ENCODE results near the gene RFTN2.
A peak's percentile ranks its signal among the peaks of the same experiment; 100 is the strongest.

- TF ChIP-seq PPARG (CRISPR knock-in tag; conservative IDR thresholded peaks at IDR 0.05): no peak
- TF ChIP-seq MTF2 (CRISPR knock-in tag; IDR thresholded peaks at IDR 0.05; ENCODE audit: borderline replicate concordance): no peak
- TF ChIP-seq CTCF (CRISPR knock-in tag; IDR thresholded peaks at IDR 0.05): peak; percentile 75
- TF ChIP-seq ZNF674 (CRISPR knock-in tag; IDR thresholded peaks at IDR 0.05; ENCODE audit: low read depth): no peak
- TF ChIP-seq CC2D1A (CRISPR knock-in tag; IDR thresholded peaks at IDR 0.05): no peak
- TF ChIP-seq ZHX1 (CRISPR knock-in tag; IDR thresholded peaks at IDR 0.05; ENCODE audit: low read depth): no peak
- TF ChIP-seq ZSCAN20 (CRISPR knock-in tag; IDR thresholded peaks at IDR 0.05; ENCODE audit: borderline replicate concordance): no peak
- no peak for TF ChIP-seq IRF2 (CRISPR knock-in tag; IDR thresholded peaks at IDR 0.05)
- no peak for TF ChIP-seq REST (IDR thresholded peaks at IDR 0.05; ENCODE audit: borderline replicate concordance in 1 of 2, low read depth in 1 of 2, low read length in 2 of 2)
These were observed 60.3 kb downstream of the RFTN2 start for GRCh38 chr2:197615016-197615652.

Data from HepG2 (cell line).